G401 (cell line): ENCODE data around the gene LENEP. TPM values are rescaled to one million over a fixed set of nuclear protein-coding genes. Genes with fewer than 3 reads are reported as not detected.

ENCODE experiments used
- DNase-seq: peaks from one replicate; pipeline ENCODE4 v3.0.0-alpha.2; 2015; ENCODE audit warnings: low spot score
- in situ Hi-C: cut with HindIII; loops from 2 replicates; pipeline ENCODE4 v1.10.0; 2016; ENCODE audit warnings: low sequenced_read_pairs, mixed read lengths
- total RNA-seq: library from RNA; depleted of rRNA; stranded (reverse); fragments of >200 nt; shearing (Covaris generic); gene quantifications from 2 replicates; pipeline ENCODE4 v1.2.3, GENCODE V29; 2014; rRNA removed

The LENEP gene, protein sequence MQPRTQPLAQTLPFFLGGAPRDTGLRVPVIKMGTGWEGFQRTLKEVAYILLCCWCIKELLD
- 0.74 TPM in 1 of 2 replicates, not detected in the other for total RNA-seq

DNA sequence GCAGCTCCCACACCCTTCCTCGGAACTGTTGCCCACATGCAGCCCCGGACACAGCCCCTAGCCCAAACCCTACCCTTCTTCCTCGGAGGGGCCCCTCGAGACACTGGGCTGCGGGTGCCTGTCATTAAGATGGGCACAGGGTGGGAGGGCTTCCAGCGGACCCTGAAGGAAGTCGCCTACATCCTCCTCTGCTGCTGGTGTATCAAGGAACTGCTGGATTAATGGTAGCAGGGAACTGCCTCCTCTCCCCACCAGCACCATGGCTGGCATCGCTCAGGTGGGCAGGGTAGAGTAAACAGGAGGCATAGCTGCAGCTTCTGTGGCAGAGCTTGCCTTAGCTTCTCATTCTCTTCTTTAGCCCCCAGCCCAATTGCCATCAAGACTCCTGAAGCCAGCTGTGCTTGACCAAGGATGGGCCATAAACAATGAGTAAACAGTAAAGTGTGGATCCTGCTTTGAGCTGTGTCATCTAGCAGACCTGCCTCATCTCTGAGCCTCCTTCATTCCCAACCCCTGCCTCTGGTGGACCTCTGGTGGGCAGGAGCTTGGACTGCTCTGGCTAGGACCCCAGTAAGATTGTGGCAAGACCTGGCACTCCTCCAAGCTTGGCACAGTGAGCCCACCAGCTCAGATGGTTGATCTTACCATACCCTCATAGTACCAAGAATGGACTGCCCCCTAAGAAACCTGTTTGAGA is at the start of gene LENEP:
LENEP (plus strand) TSS at position 15 of the 697 bp plus-strand sequence; CDS start at position 37, 22 bp downstream.
- in situ Hi-C loops, result no loop called here
- DNase-seq, result no peak

DNA sequence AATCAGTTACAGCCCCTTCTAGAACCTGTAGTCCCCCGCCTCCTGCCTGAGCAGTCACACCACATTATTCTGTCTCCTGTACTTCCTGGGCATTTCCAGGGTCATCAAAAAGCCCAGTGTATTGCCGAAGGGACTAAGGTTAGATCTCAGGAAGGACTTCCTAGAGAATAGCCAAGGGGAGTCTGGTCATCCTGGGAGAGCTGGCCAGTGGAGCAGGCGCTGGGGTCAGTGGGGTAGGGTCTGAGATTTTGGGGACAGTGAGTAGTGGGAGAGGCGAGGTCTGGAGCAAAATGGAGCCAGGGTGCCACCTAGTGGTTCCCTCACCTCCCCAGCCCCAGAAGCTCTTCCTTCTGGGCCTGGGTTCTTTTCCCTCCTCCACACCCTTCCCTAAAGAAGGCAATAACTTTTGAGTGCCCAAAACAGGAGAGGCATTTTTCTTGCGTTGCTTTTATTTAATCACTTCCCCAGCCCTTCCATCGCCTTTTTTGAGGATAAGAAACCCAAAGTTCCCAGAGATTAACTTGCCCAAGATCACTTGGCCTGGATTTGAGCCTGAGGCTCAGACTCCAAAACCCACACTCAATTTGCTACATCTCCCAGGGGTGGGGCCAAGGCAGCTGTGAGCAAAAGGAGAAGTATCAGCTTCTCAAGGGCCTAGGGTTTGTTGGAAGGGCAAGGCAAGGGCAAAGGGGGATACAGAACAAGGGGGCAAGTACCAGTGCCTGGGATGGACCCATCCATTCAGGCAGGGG is 49.6 kb upstream of the LENEP start:
- in situ Hi-C loops, result no loop called here
- DNase-seq, result no peak

DNA sequence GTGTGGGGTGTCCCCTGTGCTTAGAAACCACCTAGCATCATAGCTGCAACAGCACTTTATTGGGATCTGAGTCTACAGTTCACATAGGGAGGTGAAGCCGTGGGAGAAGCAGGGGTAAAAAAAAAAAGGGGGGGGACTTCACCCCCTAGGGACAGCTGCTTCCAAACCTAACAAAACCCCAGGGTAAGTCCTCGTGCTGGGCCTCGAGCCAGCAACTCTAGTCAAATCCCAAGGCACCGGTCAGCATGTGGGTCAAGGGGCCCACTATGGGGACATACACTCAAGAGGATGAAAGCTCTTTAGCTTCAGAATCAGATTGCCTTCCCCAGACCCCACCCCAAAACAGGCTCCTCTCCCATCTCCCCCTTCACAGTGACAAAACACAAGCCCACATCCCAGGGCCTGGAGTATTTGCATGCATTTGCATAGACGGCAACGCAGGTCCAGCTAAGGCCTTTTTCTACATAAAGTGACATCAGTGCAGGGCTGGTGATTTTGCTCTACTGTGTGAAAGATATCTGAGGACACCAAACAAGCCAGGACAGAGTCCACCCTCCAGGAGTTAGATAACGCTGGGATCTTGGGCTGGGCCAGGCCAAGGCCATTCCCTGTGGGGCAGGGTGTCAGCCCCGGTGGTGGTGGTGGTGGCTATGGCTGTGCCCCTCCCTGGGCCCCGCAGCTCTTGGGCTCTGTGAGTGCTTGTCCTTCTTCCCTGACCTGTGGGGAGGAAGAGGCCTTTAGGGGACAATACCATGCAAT is 48.8 kb upstream of the LENEP start:
- no peak for DNase-seq
- in situ Hi-C loops, result no loop called here

DNA sequence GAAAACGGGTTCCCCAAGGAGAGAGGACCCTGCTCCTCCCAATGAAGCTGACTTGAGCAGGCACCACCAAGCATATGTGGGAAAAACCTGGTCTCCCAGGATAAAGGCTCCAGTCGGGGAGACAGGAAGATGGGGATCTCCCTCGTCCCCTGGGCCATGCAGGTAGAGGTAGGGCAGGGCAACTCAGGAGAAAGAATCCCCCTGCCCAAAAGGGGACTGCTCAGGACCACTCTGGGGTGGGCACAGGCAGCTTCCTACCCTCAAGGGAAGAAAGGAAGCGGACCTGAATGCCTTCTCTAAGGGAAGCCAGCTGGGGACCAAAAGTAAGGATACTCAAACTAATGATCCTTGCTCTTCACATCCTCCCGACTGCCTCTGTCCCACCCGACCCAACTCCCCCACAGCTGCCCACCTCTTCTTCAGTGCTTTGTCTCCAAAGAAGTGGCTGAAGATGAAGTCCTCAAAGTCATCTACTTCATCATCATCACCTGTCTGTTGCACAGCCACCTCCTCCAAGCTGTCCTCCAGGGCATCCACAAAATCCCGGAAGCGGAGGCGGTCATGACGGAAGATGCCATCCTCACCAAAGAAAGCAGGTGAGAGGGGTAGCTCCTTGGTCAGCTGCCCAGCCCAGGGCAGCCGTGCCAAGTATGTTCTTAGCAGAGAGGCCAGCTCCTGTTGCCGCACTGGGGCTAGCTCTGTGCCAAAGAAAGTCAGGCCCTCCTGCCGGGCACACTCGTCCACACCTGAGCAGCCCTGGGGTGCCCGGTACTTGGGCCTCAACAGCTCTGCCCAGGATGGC is 48.0 kb upstream of the LENEP start:
- no peak for DNase-seq
- in situ Hi-C loops, result no loop called here

DNA sequence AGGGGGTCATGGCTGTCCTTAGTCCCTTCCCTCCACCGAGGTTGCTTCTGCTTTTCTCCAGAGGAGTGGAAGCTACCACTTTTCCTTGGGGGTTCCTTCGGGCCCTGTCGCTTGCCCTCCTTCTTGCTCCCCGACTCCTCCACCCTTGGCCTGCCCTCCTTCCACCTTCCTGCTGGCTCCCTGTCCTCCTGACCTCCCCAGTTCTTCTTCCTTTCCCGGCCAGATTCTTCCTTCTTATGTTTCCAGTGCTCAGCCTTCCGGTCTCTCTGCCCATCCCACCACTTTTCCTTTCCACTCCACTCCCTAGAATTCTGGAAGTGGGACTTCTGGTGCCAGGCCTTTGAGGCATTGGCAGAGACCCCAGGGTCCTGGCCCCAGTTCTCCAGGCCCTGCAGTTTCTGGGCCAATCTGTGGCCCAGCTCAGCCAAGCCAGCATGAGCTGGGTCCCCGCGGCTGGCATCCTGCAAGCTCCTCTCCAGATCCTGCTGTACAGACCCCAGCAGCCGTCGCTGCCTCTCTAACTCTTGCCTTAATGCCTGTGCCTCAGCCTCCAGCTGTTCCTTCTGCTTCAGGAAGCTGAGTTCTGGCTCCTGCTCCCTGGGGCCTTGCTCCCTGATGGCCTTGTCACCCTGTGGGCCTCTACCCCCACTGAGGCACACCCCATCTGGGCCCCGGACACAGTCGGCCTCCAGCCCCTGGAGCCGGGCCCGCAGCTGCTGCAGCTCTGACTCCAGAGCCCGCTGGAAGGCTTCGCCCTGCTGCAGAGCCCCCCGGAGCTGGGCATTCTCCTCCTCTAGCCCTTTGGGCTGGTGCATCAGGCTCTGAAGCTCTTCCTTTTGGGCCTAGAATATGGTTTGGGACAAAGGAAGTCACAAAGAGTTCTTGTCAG is 47.2 kb upstream of the LENEP start:
- DNase-seq, result no peak
- in situ Hi-C loops, result no loop called here

DNA sequence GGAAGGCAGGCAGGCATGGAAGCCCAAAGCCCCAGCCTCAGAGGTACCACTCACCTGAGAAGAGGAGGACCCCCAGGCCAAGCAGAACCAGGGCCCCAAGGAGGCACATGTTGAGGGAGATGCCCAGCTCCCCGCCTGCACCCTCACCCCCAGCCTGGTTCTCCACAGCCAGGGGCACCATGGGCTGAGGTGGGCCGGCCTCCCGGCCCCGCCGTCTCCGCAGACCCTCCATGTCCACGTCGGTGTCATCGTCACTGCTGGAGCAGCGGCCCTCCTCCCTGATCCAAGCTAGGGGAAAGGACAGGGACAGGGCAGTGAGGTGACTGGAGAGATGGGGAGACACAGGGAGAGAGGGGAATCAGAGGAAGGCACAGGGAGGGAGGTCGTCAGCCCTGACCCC is 45.3 kb upstream of the LENEP start:
- in situ Hi-C loops, result no loop called here
- no peak for DNase-seq

DNA sequence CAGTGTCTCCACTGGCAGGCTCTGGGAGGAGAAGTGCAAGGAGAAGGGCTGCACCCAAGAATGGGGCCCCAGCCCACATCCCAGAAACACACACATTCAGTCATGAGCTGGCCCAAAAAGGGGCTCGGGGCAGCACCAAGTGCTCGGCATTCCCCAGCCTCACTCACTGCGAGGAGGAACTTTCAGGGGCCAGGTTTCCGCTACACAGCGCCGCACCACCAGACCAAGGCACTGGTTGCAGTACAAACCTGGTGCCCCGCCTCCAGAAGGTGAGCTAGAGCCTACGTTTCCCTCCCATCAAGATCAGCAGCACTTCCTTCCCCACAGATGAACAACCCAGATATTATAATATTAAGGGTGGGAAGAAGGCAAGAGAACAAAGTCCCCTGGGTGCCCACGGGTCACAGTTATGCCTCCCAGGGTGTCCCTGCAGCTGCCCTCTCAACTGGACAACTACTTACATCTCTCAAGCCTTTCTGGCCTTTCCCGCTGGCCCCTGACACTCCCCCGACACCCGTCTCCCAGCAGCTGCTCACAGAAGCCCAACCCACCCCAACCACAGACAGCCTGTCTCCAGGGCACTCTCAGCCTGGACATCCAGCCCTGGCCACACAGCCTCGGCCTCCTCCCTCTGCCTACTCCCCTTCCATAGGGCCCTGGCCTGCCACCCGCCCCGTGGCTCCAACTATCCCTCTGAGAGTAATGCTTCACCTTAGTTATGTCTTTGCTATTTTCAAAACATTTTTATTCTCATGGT is 41.3 kb upstream of the LENEP start:
- DNase-seq, result no peak
- in situ Hi-C loops, result no loop called here

DNA sequence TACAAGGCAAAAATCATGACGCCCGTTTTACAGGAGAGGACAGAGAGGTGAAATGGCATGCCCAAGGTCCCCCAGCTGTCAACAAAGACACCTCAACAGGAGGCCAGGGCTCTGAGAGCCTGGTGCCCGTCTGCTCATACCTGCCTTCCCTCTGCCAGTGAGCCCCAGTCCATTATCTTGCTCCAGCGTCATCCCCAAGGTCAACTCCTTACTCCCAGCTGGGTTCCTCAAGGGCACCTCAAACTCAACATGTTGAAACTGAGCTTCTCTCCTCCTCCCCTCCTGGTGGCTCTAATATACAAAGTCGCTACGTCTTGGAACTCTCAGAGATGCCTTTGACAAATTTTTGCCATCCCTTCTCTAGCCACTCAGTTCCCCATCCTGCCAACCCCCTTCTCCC is 40.7 kb upstream of the LENEP start:
- no peak for DNase-seq
- in situ Hi-C loops, result no loop called here

DNA sequence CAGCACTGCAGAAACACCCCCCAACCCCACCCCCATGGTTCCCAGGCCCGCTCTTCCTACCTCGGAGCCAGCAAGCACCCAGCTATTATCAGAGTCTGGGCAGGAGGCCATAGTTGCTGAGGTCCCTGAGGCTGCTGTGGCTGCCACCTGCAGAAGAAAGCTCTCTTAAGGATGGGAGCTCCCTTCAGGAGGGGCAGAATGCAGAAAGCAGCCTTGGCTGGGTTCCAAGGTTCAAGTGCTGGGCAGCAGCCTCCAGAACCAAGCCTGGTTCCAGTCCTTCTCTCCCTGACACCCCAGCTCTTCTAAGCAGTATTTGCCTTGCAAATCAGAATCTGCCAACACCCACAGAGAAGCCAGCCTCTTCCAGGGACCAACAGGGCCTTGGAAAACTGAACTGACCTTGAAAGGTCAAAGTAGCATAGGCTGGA is 39.8 kb upstream of the LENEP start:
- in situ Hi-C loops, result no loop called here
- no peak for DNase-seq

DNA sequence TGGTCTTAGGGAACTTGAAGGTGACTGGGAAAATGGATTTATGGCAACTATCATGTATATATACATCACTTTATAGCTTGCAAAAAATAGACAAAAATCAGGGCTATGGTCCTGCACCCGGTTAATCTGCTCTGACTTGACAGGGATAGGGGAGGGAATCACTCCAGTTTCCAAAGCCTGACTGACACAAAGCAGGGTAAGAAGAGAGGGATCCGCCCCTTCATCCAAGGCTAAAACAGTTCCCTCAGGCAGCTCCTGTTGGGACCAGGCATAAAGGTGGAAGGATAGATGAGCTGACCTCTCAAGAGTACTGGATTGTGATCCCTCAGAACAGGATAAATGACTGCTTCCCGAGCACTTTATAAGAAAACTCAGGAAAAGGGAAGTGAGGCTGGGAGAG is 38.8 kb upstream of the LENEP start:
- in situ Hi-C loops, result no loop called here

DNA sequence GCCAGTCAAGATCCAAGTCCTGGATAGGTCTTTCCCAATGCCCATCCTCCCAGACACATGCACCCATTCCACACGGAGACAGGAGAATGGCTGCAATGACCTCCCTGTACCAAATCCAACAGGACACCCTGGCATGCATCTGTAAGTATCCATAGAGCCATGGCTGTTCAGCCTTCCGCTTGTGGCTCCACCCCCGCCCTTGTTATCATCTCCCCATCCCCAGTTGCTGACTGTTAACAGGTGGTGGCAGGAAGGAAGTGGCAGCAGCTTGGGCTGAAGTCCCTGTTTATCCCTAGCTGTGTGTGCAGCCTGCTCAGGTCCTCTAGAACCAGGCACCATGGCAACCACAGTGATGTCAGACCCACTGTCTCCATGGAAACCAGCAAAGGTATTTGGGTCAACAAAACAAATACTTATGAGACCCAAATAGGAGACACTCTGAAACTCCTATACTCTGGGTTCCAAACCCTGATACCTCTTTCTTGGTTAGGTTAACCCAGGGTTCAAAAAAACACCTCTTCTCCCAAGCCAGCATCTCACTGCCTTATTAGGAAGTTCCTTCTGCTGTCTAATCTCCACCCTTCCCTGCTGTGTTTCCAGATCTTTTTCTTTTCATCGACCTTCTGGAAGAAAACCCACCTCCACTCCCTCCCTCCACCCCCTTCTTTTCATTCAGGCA is 38.2 kb upstream of the LENEP start:
- peak; percentile 98 for DNase-seq
- in situ Hi-C loops, result no loop called here

More for the DNA sequence above, 38.8 kb upstream of the LENEP start:
- DNase-seq, result peak; percentile 19

DNA sequence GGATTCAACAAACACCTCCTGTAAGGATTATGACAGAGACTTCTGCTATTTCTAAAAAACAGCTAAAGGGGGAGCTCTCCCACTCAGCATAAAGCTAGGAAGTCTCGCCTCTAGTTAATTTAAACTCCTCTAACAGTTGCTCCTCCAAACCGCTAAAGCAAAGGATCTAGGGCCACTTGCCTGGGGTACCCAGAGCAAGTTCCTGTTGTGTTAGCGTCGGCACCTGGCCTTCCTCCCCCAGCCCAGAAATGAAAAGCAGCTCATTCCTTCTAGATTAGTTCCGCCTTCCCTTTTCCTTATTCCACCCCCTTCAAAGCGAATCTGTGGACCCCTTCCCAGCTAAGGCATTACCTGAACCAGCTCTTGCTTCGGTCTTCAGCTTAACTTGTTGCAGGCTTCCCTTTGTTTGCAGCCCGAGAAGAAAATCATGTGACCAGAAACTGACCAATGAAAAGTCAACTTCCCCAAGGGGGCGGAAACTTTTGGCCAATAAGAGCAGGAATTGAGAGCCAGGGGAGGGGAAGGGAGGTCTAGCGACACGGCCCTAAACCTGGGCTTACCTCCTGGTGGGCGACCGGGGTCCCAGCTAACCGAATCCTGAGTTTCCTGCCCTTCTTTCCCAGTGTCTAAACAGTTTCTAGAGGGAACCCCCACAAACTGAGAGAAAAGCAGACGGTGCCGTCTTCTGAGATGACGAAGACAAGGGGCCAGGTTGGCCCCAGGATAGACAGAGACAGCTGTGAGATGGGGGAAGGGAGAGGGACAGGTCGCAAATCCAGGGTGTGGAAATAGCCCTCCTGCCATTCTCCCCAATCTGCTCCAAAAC is 37.5 kb upstream of the LENEP start, which contains the start of gene PBXIP1:
PBXIP1 (minus strand) TSS at position 382 of the 826 bp plus-strand sequence. CDS start 2,378 bp downstream, outside the sequence.
- in situ Hi-C loops, result no loop called here
- peak; percentile 93 for DNase-seq

DNA sequence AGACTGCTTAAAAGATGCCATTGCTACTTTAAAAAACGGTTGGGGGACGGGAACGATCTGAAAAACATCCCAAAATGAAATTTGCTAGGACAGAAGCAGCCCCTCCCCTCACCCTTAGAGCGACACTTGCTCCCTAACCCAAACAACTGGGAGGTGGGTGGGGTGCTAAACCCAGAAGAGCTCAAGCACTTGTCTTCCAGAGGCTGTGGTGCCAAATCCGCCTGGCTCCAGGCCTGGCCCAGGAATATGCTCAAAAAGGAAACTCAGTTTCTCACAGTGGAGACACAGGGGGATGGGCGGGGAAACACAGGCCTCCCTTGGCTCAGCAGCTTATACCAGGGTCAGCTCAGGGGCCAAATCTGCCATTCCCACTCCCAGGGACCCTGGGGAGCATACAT is 36.8 kb upstream of the LENEP start:
- in situ Hi-C loops, result no loop called here
- DNase-seq, result peak; percentile 46

DNA sequence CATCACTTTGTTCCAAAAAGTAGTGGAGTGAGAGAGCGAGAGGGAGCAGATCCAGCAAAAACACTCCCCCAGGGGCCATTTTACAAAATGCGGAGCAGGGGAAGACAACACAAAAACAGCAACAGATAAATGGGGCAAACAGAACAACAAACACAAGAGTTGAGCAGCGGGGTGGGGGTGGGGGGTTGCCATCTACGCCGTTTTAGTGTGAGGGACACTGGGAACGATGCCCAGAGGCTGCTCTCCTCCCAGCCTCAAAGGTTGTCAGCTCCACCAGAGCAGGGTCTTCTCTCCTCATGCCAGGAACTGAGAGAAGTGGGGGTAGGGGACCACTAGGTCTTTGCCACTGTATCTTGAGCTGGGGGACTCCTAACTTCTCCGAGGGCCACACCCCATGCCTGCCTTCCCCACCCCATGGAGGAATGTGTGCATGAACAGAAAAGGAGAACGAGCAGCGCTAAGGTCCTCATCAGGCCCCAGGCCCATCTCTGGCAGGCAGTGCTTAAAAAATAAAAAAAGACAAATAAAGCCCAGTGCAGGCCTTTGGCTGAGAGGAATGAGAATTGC is 36.2 kb upstream of the LENEP start:
- DNase-seq, result no peak
- in situ Hi-C loops, result no loop called here

DNA sequence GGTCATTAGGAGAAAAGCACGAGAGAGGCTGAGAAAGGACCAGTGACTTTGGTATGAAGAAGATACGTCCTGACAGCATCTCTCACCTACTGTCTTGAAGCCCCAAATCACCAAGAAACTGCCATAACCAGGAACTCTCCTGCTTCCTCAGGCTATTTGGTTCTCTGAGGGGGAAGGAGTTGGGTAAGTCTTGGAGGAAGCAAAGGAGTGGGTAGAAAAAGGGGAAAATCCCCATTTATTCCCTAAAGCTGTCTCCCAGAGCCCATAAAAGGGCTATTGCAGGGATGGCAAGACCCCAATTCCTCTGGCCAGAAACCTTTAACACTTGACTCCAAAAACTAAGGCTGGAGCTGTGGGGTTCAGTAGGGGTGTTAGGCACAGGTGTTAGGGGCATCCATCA is 35.4 kb upstream of the LENEP start:
- in situ Hi-C loops, result no loop called here
- no peak for DNase-seq
